G401 (cell line): ENCODE results near the gene TEP1. TPM values are rescaled to one million over a fixed set of nuclear protein-coding genes. Genes with fewer than 3 reads are reported as not detected.
"Not testable (repeated sequence)": the region's sequence is repeated elsewhere in the genome, so short reads cannot be mapped to it uniquely, and the experiment has no call there.

ENCODE experiments used
- DNase-seq: peaks from one replicate; pipeline ENCODE4 v3.0.0-alpha.2; 2015; ENCODE audit warnings: low spot score
- in situ Hi-C: cut with HindIII; loops from 2 replicates; pipeline ENCODE4 v1.10.0; 2016; ENCODE audit warnings: low sequenced_read_pairs, mixed read lengths
- total RNA-seq: library from RNA; depleted of rRNA; stranded (reverse); fragments of >200 nt; shearing (Covaris generic); gene quantifications from 2 replicates; pipeline ENCODE4 v1.2.3, GENCODE V29; 2014; rRNA removed

TEP1 gene
- total RNA-seq = 3.8 and 9.3 TPM in 2 replicates

DNA sequence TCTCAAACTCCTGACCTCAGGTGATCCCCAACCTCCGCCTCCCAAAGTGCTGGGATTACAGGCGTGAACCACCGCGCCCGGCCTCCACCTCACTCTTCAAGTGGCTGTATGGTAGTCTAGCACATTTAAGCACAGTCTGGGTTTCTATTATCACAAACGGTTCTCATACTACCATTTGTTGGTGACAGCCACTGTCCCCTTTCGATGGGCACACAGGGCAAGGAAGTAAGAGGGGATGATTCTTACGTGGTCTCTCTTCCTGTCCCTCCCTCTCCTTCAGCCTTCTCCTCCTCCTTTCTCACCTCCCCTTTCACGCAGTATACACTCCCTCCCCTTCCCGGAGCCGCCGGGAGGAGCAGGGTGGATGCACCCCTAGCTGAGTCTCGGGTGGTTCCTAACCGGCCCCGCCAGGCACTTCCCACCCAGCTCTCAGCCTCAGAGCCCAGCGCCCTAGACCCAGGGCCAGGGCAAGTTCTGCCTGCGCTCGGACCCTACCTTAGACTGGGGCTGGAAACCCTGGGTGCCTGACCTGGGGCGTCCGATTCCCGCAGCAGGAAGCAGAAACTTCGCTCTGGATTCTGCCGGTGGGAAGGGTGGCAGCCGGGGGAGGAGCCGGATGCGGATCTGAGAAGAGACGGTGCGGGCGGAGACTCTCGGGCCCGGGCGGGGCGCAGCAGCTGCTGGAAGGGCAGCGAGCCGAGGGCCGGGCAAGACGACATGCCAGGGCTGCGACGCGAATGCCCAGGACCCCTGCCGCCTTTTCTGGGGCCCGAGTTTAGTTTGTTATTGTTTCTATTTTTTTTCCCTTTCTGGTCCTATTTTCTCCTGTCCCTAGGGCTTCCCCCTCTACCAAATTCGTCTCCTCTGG, at the start of gene TEP1:
Gene TEP1 (minus strand): TSS at position 626 of the 868 bp plus-strand sequence. CDS start 5,062 bp downstream, outside the sequence.
- in situ Hi-C loops = no loop called here
- DNase-seq = peak; percentile 74

DNA sequence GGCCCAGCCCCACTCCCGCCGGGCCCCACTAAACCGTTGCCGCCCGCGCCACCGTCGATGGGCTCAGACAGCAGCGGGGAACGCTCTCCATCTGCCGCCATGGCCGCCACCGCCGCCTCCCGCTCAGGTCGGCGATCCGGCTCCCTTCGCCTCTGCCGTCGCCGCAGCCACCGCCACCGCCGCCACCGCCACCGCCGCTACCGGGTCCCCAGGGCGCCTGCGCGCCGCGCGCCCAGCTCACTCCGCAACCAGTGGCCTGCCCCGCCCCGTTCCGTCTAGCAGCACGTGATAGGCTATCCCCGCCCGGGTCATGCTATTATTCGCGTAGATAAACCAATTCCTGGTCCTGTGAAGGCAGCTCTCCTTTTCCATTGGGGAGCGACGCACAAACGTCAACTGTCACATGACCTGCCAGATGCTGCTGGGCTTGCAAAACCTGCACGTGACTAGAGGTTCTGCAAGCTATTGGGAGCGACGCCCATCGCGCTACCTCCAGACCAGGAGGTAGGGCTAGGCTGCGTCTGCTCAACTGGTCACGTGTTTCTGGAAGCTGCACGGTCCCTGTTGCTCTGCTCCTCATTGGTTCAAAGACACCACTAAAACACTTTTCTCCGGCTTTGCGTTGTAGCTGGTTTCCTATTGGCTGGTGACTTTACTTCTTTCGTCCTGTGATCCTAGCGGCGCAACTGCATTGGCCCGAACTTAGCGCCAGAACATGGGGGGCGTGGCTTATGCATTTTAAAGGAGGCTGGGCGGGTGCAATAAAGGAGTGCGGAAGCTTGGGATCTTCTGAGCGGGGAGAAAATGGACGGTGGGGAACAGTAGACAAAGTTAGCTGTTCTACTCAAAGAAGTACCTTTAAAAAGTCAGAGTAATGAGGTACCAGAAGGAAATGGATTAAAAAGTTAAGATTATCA, 48.2 kb upstream of the TEP1 start, which contains the start of gene PIP4P1:
Gene PIP4P1 (minus strand): TSS at position 210 of the 917 bp plus-strand sequence. CDS start 109 bp downstream, at position 101.
- peak; percentile 100 for DNase-seq
- in situ Hi-C loops = no loop called here

- peak; percentile 7 for DNase-seq
- in situ Hi-C loops = no loop called here
These were observed 47.3 kb upstream of the TEP1 start for GRCh38 chr14:20460458-20461224.

DNA sequence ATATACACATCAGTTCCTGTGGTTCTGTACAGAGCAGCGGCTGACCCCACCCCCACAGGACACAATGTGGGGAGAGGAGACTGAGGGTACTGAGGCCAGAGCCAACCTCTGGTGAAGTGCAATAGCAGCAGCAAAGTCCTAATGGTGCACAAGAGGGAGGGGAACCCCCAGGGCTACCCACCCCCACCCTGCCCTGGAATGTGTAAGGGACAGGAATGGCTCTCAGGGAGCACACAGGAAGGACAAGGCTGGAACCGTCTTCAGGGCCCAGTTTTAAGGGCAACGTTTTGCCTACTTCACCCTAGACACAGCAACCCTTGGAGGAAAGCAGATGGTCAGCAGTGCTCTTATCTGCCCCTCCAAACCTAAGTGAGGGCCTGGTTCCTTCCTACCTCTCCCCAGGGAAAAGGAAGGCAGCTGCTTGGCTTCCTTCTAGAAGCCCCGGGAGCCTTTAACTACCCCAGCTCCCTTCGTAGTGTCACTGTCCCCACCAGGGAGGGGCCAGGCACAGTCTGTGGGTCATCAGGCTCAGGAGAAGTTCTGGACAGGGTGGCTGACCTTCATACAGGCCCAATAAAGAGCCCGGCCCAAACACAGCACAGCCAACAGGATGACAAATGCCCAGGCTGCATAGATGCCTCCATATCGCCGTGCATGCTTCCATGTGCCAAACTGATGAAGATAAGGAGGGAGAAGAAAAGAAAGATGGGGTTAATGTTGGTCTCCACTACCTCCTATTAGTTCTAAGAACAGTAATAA, 44.9 kb upstream of the TEP1 start:
- in situ Hi-C loops = no loop called here
- no peak for DNase-seq

DNA sequence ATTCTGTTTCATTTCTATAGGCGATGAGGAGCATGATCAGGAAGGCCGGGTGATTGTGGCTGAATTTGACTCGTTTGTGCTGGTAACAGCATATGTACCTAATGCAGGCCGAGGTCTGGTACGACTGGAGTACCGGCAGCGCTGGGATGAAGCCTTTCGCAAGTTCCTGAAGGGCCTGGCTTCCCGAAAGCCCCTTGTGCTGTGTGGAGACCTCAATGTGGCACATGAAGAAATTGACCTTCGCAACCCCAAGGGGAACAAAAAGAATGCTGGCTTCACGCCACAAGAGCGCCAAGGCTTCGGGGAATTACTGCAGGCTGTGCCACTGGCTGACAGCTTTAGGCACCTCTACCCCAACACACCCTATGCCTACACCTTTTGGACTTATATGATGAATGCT, 43.7 kb upstream of the TEP1 start:
- DNase-seq = no peak
- in situ Hi-C loops = no loop called here

GRCh38 chr14:20455355-20456300, 42.3 kb upstream of the TEP1 start:
- in situ Hi-C loops = no loop called here
- no peak for DNase-seq

DNA sequence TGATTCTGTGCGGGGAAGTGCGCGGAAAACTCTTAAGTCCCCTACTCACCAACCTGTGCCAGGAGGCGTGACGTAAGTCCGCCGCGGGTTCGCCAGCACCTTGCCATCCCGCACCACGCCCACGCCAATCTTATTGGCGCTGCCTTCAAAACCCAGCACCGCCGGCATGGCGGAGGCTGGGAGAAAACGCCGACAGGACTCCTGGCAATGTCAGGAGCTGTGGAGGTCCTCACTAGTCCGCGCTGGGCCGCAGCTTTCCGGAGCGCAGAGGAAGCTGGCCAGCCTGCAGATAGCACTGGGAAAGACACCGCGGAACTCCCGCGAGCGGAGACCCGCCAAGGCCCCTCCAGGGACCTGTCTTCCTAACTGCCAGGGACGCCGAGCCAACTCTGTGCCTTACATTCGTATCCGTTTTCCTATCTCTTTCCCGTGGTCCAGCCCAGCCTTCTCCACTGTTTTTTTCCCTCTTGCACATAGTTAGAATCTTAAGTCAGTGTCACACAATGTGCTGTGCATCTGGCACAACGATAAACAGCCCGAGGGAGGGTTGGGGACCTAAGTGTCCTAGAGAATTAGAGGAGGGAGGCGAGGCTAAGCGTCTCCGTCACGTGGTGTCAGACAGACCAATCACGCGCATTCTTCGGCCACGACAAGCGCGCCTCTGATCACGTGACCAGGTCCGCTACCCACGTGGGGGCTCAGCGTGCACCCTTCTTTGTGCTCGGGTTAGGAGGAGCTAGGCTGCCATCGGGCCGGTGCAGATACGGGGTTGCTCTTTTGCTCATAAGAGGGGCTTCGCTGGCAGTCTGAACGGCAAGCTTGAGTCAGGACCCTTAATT, 41.4 kb upstream of the TEP1 start, which contains the start of the genes APEX1 and OSGEP:
Gene APEX1 (plus strand): TSS at position 711 of the 839 bp plus-strand sequence. CDS start 420 bp downstream, outside the sequence.
Gene OSGEP (minus strand): TSS at position 297 of the 839 bp plus-strand sequence. CDS start 129 bp downstream, at position 168.
- DNase-seq = peak; percentile 99
- in situ Hi-C loops = no loop called here

DNA sequence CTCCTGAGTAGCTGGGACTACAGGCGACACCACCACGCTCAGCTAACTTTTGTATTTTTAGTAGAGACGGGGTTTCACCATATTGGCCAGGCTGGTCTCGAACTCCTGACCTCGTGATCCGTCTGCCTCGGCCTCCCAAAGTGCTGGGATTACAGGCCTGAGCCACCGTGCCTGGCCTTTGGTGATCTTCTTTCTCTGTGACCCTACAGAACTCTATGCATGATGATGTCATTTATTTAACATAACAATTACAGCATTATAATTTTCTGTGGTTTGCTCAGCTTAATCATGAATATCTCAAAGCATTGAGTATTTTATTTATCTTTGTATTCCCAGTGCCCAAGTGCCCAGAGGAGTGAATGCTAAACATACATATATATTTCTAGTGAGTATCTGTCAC, 39.5 kb upstream of the TEP1 start:
- DNase-seq, in situ Hi-C loops: not testable (repeated sequence)

- DNase-seq = no peak
These were observed 33.6 kb upstream of the TEP1 start for GRCh38 chr14:20446889-20447288.

DNA sequence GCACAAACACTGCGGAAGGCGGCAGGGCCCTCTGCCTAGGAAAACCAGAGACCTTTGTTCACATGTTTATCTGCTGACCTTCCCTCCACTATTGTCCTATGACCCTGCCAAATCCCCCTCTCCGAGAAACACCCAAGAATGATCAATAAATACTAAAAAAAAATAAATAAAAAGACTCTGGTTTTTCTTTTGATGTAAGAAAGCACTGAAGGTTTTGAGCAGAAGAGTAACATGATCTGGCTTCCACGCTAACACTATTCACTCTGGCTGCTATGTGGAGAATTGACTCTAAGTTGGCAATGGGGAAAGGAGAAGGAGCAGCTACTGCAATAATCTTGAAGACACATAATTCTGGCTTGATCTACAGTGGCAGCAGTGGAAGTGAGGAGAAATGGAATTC, 30.3 kb upstream of the TEP1 start:
- DNase-seq, in situ Hi-C loops: not testable (repeated sequence)

More at GRCh38 chr14:20446889-20447288, 33.6 kb upstream of the TEP1 start:
- in situ Hi-C loops = no loop called here

GRCh38 chr14:20441461-20441860, 28.2 kb upstream of the TEP1 start:
- in situ Hi-C loops = no loop called here

GRCh38 chr14:20440882-20441281, 27.6 kb upstream of the TEP1 start:
- no peak for DNase-seq
- in situ Hi-C loops = no loop called here

More at GRCh38 chr14:20441461-20441860, 28.2 kb upstream of the TEP1 start:
- no peak for DNase-seq

GRCh38 chr14:20440465-20440864, 27.2 kb upstream of the TEP1 start:
- in situ Hi-C loops = no loop called here
- DNase-seq = no peak

DNA sequence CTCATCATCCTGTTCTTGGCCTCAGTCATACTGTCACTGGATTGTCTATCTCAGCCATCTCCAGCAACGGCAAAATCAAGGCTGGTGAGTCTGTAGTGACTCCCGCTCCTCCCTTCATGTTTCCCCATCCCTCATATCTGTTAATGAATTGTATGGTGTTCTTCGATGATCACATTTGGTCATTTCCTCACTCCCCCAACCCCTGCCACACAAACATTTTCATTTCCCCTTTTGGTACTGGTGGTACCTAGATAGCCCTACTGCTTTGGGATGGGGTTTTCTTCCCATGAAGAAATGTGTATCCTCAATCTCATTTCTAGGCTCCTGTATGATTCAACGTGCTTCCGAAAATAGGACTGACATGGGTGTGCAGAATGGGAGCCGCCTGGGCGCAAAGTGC, 25.4 kb upstream of the TEP1 start:
- in situ Hi-C loops = no loop called here
- DNase-seq = no peak

GRCh38 chr14:20436363-20436755, 23.1 kb upstream of the TEP1 start:
- no peak for DNase-seq

More at GRCh38 chr14:20436363-20436755, 23.1 kb upstream of the TEP1 start:
- in situ Hi-C loops = no loop called here
